SK-N-SH treated with all-trans-retinoic acid at 6 μM for 48 hours (cell line): ENCODE data around the gene THOC7.

ENCODE experiments used
- ATAC-seq: fragments of 200-7000 bp; cut with Tn5 transposase; 3 replicates; pipeline ENCODE4 v1.9.1; 2020; ENCODE audit warnings: mild to moderate bottlenecking, moderate library complexity
- ARNTL ChIP-seq: fragments of 450-650 bp; formaldehyde crosslinking; IDR thresholded peaks from 2 replicates; pipeline ENCODE4 v1.5.0; 2020; ENCODE audit warnings: low read depth, mild to moderate bottlenecking, moderate library complexity, borderline replicate concordance
- BACH2 ChIP-seq: fragments of 250-450 bp; sonication (Bioruptor Pico); IDR thresholded peaks from 2 replicates; pipeline ENCODE4 v1.9.0; 2021; ENCODE audit warnings: mild to moderate bottlenecking, borderline replicate concordance
- CSDC2 ChIP-seq: fragments of 250-450 bp; sonication (Bioruptor Pico); IDR thresholded peaks from 2 replicates; pipeline ENCODE4 v1.5.0; 2020; ENCODE audit warnings: mild to moderate bottlenecking, moderate library complexity
- ESRRG ChIP-seq: fragments of 250-450 bp; sonication (Bioruptor Pico); IDR thresholded peaks from 2 replicates; pipeline ENCODE4 v1.6.1; 2021; ENCODE audit warnings: mild to moderate bottlenecking
- GLIS3 ChIP-seq: fragments of 250-450 bp; sonication (Bioruptor Pico); IDR thresholded peaks from 2 replicates; pipeline ENCODE4 v1.5.0; 2020; ENCODE audit warnings: mild to moderate bottlenecking, moderate library complexity
- ISL1 ChIP-seq: fragments of 250-450 bp; sonication (Bioruptor Pico); IDR thresholded peaks from 2 replicates; pipeline ENCODE4 v2.1.2; 2022; ENCODE audit warnings: mild to moderate bottlenecking, moderate library complexity
- OSR1 ChIP-seq: fragments of 250-450 bp; sonication (Bioruptor Pico); IDR thresholded peaks from 2 replicates; pipeline ENCODE4 v1.8.0; 2022; ENCODE audit warnings: moderate library complexity, mild to moderate bottlenecking, inconsistent platforms
- PPARA ChIP-seq: fragments of 250-450 bp; sonication (Bioruptor Pico); IDR thresholded peaks from 2 replicates; pipeline ENCODE4 v1.5.0; 2020; ENCODE audit warnings: mild to moderate bottlenecking, borderline replicate concordance
- RARB ChIP-seq: fragments of 250-450 bp; sonication (Bioruptor Pico); IDR thresholded peaks from 2 replicates; pipeline ENCODE4 v1.8.0; 2021; ENCODE audit warnings: mild to moderate bottlenecking, moderate library complexity
- SNAI2 ChIP-seq: fragments of 250-450 bp; sonication (Bioruptor Pico); IDR thresholded peaks from 2 replicates; pipeline ENCODE4 v1.5.0; 2020; ENCODE audit warnings: mild to moderate bottlenecking, moderate library complexity
- TCF4 ChIP-seq: fragments of 250-450 bp; sonication (Bioruptor Pico); IDR thresholded peaks from 2 replicates; pipeline ENCODE4 v1.8.0; 2021; ENCODE audit warnings: mild to moderate bottlenecking, moderate library complexity, borderline replicate concordance
- TOX ChIP-seq: fragments of 250-450 bp; sonication (Bioruptor Pico); IDR thresholded peaks from 2 replicates; pipeline ENCODE4 v1.8.0; 2021; ENCODE audit warnings: mild to moderate bottlenecking, moderate library complexity, borderline replicate concordance
- ZC3H10 ChIP-seq: fragments of 250-450 bp; sonication (Bioruptor Pico); IDR thresholded peaks from 2 replicates; pipeline ENCODE4 v1.5.1; 2021; ENCODE audit warnings: mild to moderate bottlenecking, moderate library complexity
- ZFP3 ChIP-seq: fragments of 250-450 bp; sonication (Bioruptor Pico); IDR thresholded peaks from 2 replicates; pipeline ENCODE4 v1.5.0; 2020; ENCODE audit warnings: mild to moderate bottlenecking, moderate library complexity
- ZFP30 ChIP-seq: fragments of 450-650 bp; formaldehyde crosslinking; IDR thresholded peaks from 2 replicates; pipeline ENCODE4 v1.5.0; 2022; ENCODE audit warnings: mild to moderate bottlenecking, moderate library complexity
- ZNF565 ChIP-seq: fragments of 450-650 bp; formaldehyde crosslinking; conservative IDR thresholded peaks from 2 replicates; pipeline ENCODE4 v1.5.0; 2020; ENCODE audit warnings: low read depth, mild to moderate bottlenecking, moderate library complexity
- ZNF70 ChIP-seq: fragments of 450-650 bp; formaldehyde crosslinking; IDR thresholded peaks from 2 replicates; pipeline ENCODE4 v1.5.0; 2020; ENCODE audit warnings: mild to moderate bottlenecking, moderate library complexity
- ZNF8 ChIP-seq: fragments of 450-650 bp; formaldehyde crosslinking; IDR thresholded peaks from 2 replicates; pipeline ENCODE4 v1.5.0; 2020; ENCODE audit warnings: mild to moderate bottlenecking, moderate library complexity
- TF ChIP-seq, protein P1 (sequence below): fragments of 250-450 bp; sonication (Bioruptor Pico); IDR thresholded peaks from 2 replicates; pipeline ENCODE4 v1.5.1; 2021; ENCODE audit warnings: mild to moderate bottlenecking, moderate library complexity
- TF ChIP-seq, protein P2 (sequence below): fragments of 250-450 bp; sonication (Bioruptor Pico); IDR thresholded peaks from 2 replicates; pipeline ENCODE4 v1.8.0; 2021; ENCODE audit warnings: low read depth, mild to moderate bottlenecking, moderate library complexity, borderline replicate concordance
- TF ChIP-seq, protein P3 (sequence below): fragments of 250-450 bp; sonication (Bioruptor Pico); IDR thresholded peaks from 2 replicates; pipeline ENCODE4 v1.5.1; 2020; ENCODE audit warnings: low read depth, mild to moderate bottlenecking, moderate library complexity
- TF ChIP-seq, protein P4 (sequence below): fragments of 250-450 bp; sonication (Bioruptor Pico); IDR thresholded peaks from 2 replicates; pipeline ENCODE4 v1.8.0; 2020; ENCODE audit warnings: mild to moderate bottlenecking, moderate library complexity, borderline replicate concordance
- TF ChIP-seq, protein P5 (sequence below): fragments of 250-450 bp; sonication (Bioruptor Pico); IDR thresholded peaks from 2 replicates; pipeline ENCODE4 v1.5.0; 2020; ENCODE audit warnings: mild to moderate bottlenecking, moderate library complexity

The THOC7 gene

DNA sequence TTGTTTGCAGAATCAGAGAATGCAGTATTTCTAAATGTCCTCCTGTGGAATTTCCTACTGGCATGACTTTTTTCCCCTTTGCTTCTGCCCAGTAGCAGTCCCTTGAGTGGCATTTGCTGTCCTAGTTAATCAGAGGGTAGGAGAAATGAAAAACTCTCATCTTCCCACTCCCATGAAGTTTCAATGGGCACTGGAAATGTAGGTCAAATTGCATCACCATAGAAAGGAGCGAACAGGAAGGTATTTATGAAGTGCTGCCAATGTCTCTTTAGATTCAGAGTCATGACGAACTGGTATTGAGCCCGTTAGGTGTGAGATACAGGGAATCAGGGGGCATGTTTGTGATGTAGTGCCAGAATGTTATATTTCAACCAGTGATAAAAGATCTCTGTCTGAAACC lies 23.3 kb upstream of the THOC7 start:
- no peak for ATAC-seq
- TF ChIP-seq RARB (CRISPR knock-in tag), result no peak
- no peak for TF ChIP-seq CSDC2 (CRISPR knock-in tag)
- no peak for TF ChIP-seq SNAI2 (CRISPR knock-in tag)
- TF ChIP-seq ARNTL (CRISPR knock-in tag), result no peak
- no peak for TF ChIP-seq OSR1 (CRISPR knock-in tag)
- TF ChIP-seq ZFP30 (CRISPR knock-in tag), result no peak
- TF ChIP-seq ZNF8, result no peak
- TF ChIP-seq, protein P1, sequence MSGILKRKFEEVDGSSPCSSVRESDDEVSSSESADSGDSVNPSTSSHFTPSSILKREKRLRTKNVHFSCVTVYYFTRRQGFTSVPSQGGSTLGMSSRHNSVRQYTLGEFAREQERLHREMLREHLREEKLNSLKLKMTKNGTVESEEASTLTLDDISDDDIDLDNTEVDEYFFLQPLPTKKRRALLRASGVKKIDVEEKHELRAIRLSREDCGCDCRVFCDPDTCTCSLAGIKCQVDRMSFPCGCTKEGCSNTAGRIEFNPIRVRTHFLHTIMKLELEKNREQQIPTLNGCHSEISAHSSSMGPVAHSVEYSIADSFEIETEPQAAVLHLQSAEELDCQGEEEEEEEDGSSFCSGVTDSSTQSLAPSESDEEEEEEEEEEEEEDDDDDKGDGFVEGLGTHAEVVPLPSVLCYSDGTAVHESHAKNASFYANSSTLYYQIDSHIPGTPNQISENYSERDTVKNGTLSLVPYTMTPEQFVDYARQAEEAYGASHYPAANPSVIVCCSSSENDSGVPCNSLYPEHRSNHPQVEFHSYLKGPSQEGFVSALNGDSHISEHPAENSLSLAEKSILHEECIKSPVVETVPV (CRISPR knock-in tag), result no peak
- no peak for TF ChIP-seq ZNF70 (CRISPR knock-in tag)
- TF ChIP-seq, protein P2, sequence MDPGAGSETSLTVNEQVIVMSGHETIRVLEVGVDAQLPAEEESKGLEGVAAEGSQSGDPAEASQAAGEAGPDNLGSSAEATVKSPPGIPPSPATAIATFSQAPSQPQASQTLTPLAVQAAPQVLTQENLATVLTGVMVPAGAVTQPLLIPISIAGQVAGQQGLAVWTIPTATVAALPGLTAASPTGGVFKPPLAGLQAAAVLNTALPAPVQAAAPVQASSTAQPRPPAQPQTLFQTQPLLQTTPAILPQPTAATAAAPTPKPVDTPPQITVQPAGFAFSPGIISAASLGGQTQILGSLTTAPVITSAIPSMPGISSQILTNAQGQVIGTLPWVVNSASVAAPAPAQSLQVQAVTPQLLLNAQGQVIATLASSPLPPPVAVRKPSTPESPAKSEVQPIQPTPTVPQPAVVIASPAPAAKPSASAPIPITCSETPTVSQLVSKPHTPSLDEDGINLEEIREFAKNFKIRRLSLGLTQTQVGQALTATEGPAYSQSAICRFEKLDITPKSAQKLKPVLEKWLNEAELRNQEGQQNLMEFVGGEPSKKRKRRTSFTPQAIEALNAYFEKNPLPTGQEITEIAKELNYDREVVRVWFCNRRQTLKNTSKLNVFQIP (CRISPR knock-in tag), result no peak
- no peak for TF ChIP-seq ISL1 (CRISPR knock-in tag)
- no peak for TF ChIP-seq TOX (CRISPR knock-in tag)
- TF ChIP-seq BACH2 (CRISPR knock-in tag), result no peak
- TF ChIP-seq, protein P3, sequence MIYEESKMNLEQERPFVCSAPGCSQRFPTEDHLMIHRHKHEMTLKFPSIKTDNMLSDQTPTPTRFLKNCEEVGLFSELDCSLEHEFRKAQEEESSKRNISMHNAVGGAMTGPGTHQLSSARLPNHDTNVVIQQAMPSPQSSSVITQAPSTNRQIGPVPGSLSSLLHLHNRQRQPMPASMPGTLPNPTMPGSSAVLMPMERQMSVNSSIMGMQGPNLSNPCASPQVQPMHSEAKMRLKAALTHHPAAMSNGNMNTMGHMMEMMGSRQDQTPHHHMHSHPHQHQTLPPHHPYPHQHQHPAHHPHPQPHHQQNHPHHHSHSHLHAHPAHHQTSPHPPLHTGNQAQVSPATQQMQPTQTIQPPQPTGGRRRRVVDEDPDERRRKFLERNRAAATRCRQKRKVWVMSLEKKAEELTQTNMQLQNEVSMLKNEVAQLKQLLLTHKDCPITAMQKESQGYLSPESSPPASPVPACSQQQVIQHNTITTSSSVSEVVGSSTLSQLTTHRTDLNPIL (CRISPR knock-in tag), result no peak
- TF ChIP-seq PPARA (CRISPR knock-in tag), result no peak
- TF ChIP-seq ZFP3, result no peak
- no peak for TF ChIP-seq ESRRG

DNA sequence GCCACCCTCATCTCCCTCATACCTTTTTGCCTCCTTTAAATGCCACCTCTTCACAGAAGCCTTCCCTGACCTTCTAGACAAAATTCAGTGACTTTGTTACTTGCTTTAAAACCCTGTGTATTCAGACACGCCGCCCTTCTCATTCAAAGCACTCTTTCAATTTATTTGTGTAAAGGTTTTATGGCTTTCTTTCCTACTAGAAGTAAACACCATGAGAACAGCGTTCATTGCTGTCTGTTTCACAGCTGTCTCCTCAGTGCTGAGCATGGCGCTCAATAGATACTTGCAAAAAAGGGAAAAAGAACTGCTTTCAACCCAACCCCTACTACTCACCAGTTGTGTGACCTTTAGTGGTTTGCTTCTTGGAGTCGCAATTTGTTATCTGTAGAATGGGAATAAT lies 17.0 kb upstream of the THOC7 start:
- ATAC-seq, result no peak
- TF ChIP-seq, protein P4, sequence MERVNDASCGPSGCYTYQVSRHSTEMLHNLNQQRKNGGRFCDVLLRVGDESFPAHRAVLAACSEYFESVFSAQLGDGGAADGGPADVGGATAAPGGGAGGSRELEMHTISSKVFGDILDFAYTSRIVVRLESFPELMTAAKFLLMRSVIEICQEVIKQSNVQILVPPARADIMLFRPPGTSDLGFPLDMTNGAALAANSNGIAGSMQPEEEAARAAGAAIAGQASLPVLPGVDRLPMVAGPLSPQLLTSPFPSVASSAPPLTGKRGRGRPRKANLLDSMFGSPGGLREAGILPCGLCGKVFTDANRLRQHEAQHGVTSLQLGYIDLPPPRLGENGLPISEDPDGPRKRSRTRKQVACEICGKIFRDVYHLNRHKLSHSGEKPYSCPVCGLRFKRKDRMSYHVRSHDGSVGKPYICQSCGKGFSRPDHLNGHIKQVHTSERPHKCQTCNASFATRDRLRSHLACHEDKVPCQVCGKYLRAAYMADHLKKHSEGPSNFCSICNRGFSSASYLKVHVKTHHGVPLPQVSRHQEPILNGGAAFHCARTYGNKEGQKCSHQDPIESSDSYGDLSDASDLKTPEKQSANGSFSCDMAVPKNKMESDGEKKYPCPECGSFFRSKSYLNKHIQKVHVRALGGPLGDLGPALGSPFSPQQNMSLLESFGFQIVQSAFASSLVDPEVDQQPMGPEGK, result no peak
- no peak for TF ChIP-seq TOX (CRISPR knock-in tag)
- TF ChIP-seq TCF4 (CRISPR knock-in tag), result no peak
- TF ChIP-seq, protein P2 (CRISPR knock-in tag), result no peak
- TF ChIP-seq, protein P1 (CRISPR knock-in tag), result no peak
- TF ChIP-seq, protein P5, sequence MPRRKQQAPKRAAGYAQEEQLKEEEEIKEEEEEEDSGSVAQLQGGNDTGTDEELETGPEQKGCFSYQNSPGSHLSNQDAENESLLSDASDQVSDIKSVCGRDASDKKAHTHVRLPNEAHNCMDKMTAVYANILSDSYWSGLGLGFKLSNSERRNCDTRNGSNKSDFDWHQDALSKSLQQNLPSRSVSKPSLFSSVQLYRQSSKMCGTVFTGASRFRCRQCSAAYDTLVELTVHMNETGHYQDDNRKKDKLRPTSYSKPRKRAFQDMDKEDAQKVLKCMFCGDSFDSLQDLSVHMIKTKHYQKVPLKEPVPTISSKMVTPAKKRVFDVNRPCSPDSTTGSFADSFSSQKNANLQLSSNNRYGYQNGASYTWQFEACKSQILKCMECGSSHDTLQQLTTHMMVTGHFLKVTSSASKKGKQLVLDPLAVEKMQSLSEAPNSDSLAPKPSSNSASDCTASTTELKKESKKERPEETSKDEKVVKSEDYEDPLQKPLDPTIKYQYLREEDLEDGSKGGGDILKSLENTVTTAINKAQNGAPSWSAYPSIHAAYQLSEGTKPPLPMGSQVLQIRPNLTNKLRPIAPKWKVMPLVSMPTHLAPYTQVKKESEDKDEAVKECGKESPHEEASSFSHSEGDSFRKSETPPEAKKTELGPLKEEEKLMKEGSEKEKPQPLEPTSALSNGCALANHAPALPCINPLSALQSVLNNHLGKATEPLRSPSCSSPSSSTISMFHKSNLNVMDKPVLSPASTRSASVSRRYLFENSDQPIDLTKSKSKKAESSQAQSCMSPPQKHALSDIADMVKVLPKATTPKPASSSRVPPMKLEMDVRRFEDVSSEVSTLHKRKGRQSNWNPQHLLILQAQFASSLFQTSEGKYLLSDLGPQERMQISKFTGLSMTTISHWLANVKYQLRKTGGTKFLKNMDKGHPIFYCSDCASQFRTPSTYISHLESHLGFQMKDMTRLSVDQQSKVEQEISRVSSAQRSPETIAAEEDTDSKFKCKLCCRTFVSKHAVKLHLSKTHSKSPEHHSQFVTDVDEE (CRISPR knock-in tag), result no peak
- TF ChIP-seq, protein P3 (CRISPR knock-in tag), result no peak
- no peak for TF ChIP-seq ISL1 (CRISPR knock-in tag)
- TF ChIP-seq OSR1 (CRISPR knock-in tag), result no peak
- TF ChIP-seq RARB (CRISPR knock-in tag), result no peak
- TF ChIP-seq GLIS3 (CRISPR knock-in tag), result no peak
- TF ChIP-seq BACH2 (CRISPR knock-in tag), result no peak
- TF ChIP-seq PPARA (CRISPR knock-in tag), result no peak
- TF ChIP-seq SNAI2 (CRISPR knock-in tag), result no peak
- TF ChIP-seq ZNF565 (CRISPR knock-in tag), result no peak
- TF ChIP-seq ZFP30 (CRISPR knock-in tag), result no peak
- TF ChIP-seq CSDC2 (CRISPR knock-in tag), result no peak
- TF ChIP-seq ZC3H10 (CRISPR knock-in tag), result no peak
- no peak for TF ChIP-seq ARNTL (CRISPR knock-in tag)
- TF ChIP-seq ZNF70 (CRISPR knock-in tag), result no peak
